Fibroblast of mammary gland (primary cell): ENCODE measurements around the gene PROK2.

Experiments used
- DNase-seq: peaks from one replicate; pipeline ENCODE4 v3.0.0-alpha.2; 2010; ENCODE audit warnings: low read depth
- H3K4me3 ChIP-seq: 2 replicates; pipeline ENCODE4 v1.5.1; 2011; ENCODE audit warnings: low read depth, mild to moderate bottlenecking, low read length, moderate library complexity; ENCODE audit not compliant: control insufficient read depth
- CTCF ChIP-seq: conservative IDR thresholded peaks from 2 replicates; pipeline ENCODE4 v1.5.1; 2011; ENCODE audit warnings: low read depth, low read length, inconsistent platforms; ENCODE audit not compliant: control insufficient read depth, insufficient read depth

PROK2 gene

DNA sequence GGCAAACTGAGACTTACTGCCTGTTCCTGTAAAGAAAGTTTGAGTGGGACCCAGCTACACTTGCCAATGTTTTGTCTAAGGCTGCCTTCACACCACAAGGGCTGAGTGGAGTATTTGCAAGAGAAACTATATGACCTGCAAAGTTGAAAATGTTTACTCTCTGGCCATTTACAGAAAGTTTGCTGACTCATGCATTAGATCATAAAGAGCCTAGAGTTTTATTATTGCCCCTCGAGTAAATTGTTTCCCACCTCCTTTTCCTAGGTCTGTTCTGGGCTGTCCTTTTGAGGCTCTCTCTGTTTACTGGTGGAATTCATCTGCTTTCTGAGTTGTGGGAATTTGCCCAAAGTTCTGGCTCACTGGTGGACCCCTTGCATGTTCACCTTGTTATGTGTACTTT lies 6.7 kb upstream of the PROK2 start:
- no peak overlapping the region for H3K4me3 ChIP-seq
- peak; percentile 2 for DNase-seq
- no peak for TF ChIP-seq CTCF

DNA sequence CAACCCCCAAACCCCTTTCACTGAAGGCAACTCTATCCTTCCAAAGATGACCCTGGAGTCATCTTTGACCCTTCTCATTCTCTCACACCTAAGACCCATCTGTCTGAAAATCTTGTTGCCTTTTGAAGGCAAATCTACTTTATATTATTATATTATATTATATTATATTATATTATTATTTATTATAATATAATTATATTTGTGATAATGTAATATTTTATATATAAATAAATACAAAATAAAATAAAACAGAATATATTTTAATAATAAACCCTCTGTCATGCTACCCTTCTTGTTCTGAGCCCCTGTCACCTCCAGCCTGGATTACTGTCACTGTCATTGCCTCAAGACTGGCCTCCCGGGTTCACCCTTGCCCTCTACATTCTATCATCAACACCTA lies 5.0 kb upstream of the PROK2 start:
- DNase-seq, result no peak
- no peak overlapping the region for H3K4me3 ChIP-seq
- no peak for TF ChIP-seq CTCF

GRCh38 chr3:71787851-71788405 lies 3.0 kb upstream of the PROK2 start:
- no peak for TF ChIP-seq CTCF
- DNase-seq, result no peak
- no peak overlapping the region for H3K4me3 ChIP-seq

- H3K4me3 ChIP-seq, result no peak overlapping the region
- DNase-seq, result no peak
- no peak for TF ChIP-seq CTCF
Observed at GRCh38 chr3:71786551-71786950, 1.6 kb upstream of the PROK2 start.

GRCh38 chr3:71786217-71786549 lies 1.2 kb upstream of the PROK2 start:
- H3K4me3 ChIP-seq, result no peak overlapping the region
- DNase-seq, result no peak
- TF ChIP-seq CTCF, result no peak

DNA sequence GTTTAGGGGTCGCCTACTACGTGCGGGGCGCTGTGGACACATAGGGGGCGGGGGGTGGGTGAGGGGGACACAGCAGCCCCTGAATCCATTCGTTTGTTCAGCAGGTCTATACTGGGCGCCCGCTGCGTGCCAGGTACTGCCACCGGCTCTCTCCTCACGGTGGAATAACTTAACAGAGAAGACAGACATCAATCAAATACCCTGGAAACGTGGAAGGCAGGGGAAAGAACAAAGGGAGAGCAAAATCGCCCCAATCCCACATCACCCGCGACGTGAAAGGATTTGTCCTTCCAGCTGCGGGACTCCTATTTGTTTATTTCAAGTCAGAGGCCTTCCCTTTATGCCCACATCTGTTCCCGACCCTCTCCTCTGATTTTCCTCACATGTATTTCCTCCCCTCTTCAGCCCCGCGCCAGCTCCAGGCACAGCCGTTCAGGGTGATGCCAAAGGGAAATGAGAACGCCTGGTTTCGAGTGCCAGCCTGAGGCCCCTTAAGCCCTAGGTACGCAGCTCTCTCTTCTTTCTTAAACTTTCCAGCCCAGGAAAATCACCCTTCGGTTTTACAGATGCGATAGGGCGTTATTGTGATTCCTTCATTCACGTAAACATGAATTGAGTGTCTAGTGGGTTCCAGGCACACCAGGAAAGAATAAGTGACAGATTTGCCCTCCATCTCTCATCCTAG lies 726 bp upstream of the PROK2 start:
- DNase-seq, result no peak
- TF ChIP-seq CTCF, result no peak
- no peak overlapping the region for H3K4me3 ChIP-seq

GRCh38 chr3:71784201-71784913 lies 591 bp downstream of the PROK2 start:
- no peak for TF ChIP-seq CTCF
- no peak overlapping the region for H3K4me3 ChIP-seq
- DNase-seq, result no peak
